Endothelial cell of umbilical vein (primary cell): Measurements from ENCODE around the gene ODAD4. TPM values are rescaled to one million over a fixed set of nuclear protein-coding genes. Genes with fewer than 3 reads are reported as not detected.

Source experiments
- BruUV-seq: library from RNA; stranded (reverse); fragments of 400-500 nt; replicated peaks from 2 replicates; lab custom pipeline; 2021; lab: Mats Ljungman, UMichigan
- CTCF ChIA-PET: fragments of 300-600, 350-600 bp; sonication (Branson Sonifier 250); formaldehyde crosslinking; loops from one replicate; lab custom pipeline; 2021; ENCODE audit warnings: antibody characterized with exemption, inconsistent platforms; lab: Charles Lee
- POLR2A ChIA-PET: fragments of 300-600, 350-600 bp; sonication (Branson Sonifier 250); formaldehyde crosslinking; loops from one replicate; lab custom pipeline; 2021; ENCODE audit warnings: antibody characterized with exemption, inconsistent platforms; lab: Charles Lee
- DNase-seq: peaks from one replicate; pipeline ENCODE4 v3.0.0-alpha.2; 2011; ENCODE audit warnings: low read depth, low spot score
- FAIRE-seq: peaks from 2 replicates; lab custom pipeline; 2011; peaks lifted over from hg19 to GRCh38; lab: Jason Lieb, UNC
- H2AFZ ChIP-seq: 2 replicates; pipeline ENCODE4 v1.6.0; 2012; ENCODE audit warnings: low read depth, low read length, control low read depth, inconsistent platforms
- H3K27ac ChIP-seq: 2 replicates; pipeline ENCODE4 v1.5.1; 2011; ENCODE audit warnings: low read depth, mild to moderate bottlenecking, control low read depth, low read length, moderate library complexity; ENCODE audit not compliant: insufficient read depth
- H3K27me3 ChIP-seq, 2 experiments: 2 replicates each; pipeline versions ENCODE4 v1.6.0 to v1.6.1; 2011; ENCODE audit warnings: low read length in 2 of 2, mixed read lengths in 1 of 2; ENCODE audit not compliant: control insufficient read depth in 2 of 2, insufficient read depth in 2 of 2
- H3K36me3 ChIP-seq, 2 experiments: 2 replicates in 1 of 2; 3 replicates in 1 of 2; pipeline ENCODE4 v1.5.1; 2011; ENCODE audit warnings: low read length in 2 of 2, mild to moderate bottlenecking in 1 of 2, moderate library complexity in 1 of 2; ENCODE audit not compliant: control insufficient read depth in 2 of 2, insufficient read depth in 2 of 2; ENCODE audit errors: extremely low read depth in 1 of 2
- H3K4me1 ChIP-seq: 3 replicates; pipeline ENCODE4 v1.5.1; 2011; ENCODE audit warnings: mild to moderate bottlenecking, low read length; ENCODE audit not compliant: control insufficient read depth, insufficient read depth; ENCODE audit errors: extremely low read depth
- H3K4me2 ChIP-seq: 2 replicates; pipeline ENCODE4 v1.6.1; 2011; ENCODE audit warnings: low read length, control low read depth, mixed read lengths; ENCODE audit not compliant: insufficient read depth
- H3K4me3 ChIP-seq, 3 experiments: fragments of 200-600 bp in 1 of 3; sonication (generic), shearing (Covaris generic) in 1 of 3; replicated peaks in 1 of 3; 2 replicates each; pipeline ENCODE4 v1.5.1; 2011 to 2016; ENCODE audit warnings: control low read depth in 3 of 3, low read length in 3 of 3, mild to moderate bottlenecking in 2 of 3, inconsistent platforms in 1 of 3, low read depth in 1 of 3, moderate library complexity in 1 of 3; ENCODE audit not compliant: insufficient read depth in 1 of 3
- H3K79me2 ChIP-seq: 2 replicates; pipeline ENCODE4 v1.6.0; 2012; ENCODE audit warnings: low read length, inconsistent platforms; ENCODE audit not compliant: control insufficient read depth, insufficient read depth
- H3K9ac ChIP-seq: replicated peaks from 2 replicates; pipeline ENCODE3; 2011; ENCODE audit warnings: low read length, control low read depth; ENCODE audit not compliant: insufficient read depth; ENCODE audit errors: extremely low read depth
- H3K9me1 ChIP-seq: replicated peaks from 3 replicates; pipeline ENCODE4 v1.6.0; 2011; ENCODE audit warnings: mild to moderate bottlenecking, low read length; ENCODE audit not compliant: control insufficient read depth, insufficient read depth; ENCODE audit errors: extremely low read depth
- H3K9me3 ChIP-seq: replicated peaks from 2 replicates; pipeline ENCODE4 v1.5.1; 2012; ENCODE audit warnings: low read length, inconsistent platforms; ENCODE audit not compliant: control insufficient read depth, insufficient read depth
- H4K20me1 ChIP-seq: replicated peaks from 2 replicates; pipeline ENCODE3; 2011; ENCODE audit warnings: mild to moderate bottlenecking, low read length; ENCODE audit not compliant: control insufficient read depth, insufficient read depth; ENCODE audit errors: extremely low read depth
- EZH2 ChIP-seq: IDR thresholded peaks from 2 replicates; pipeline ENCODE4 v1.6.1; 2012; ENCODE audit warnings: borderline replicate concordance, low read depth, mild to moderate bottlenecking, moderate library complexity, low read length, inconsistent platforms; ENCODE audit not compliant: severe bottlenecking
- FOS ChIP-seq: IDR thresholded peaks from 2 replicates; pipeline ENCODE4 v1.6.1; 2011; ENCODE audit warnings: mild to moderate bottlenecking, low read length, moderate library complexity, borderline replicate concordance; ENCODE audit not compliant: insufficient read depth
- GATA2 ChIP-seq: IDR thresholded peaks from 2 replicates; pipeline ENCODE4 v1.7.0; 2011; ENCODE audit warnings: low read depth, mild to moderate bottlenecking, moderate library complexity, mixed read lengths, low read length; ENCODE audit not compliant: insufficient read length, insufficient read depth
- JUN ChIP-seq: IDR thresholded peaks from 2 replicates; pipeline ENCODE4 v1.6.1; 2011; ENCODE audit warnings: borderline replicate concordance, low read depth; ENCODE audit not compliant: insufficient read length, insufficient read depth
- MYC ChIP-seq: IDR thresholded peaks from one replicate; pipeline ENCODE4 v1.6.1; 2011; ENCODE audit warnings: mild to moderate bottlenecking, low read depth, low read length
- POLR2A ChIP-seq: IDR thresholded peaks from 2 replicates; pipeline ENCODE4 v1.6.1; 2012; ENCODE audit warnings: low read depth, mild to moderate bottlenecking, control low read depth, low read length
- POLR2AphosphoS5 ChIP-seq: IDR thresholded peaks from 2 replicates; pipeline ENCODE4 v1.6.1; 2012; ENCODE audit warnings: low read depth, mild to moderate bottlenecking, control low read depth, low read length, moderate library complexity; ENCODE audit not compliant: insufficient read depth
- dilution Hi-C: fragments of 300-500 bp; cut with MboI; formaldehyde crosslinking; loops from one replicate; pipeline ENCODE4 v1.15.0; 2019; ENCODE audit warnings: low sequenced_read_pairs; ENCODE audit not compliant: extremely low pct_ligation_motif_present
- intact Hi-C: fragments of 100-400 bp; cut with micrococcal nuclease; formaldehyde crosslinking; loops from one replicate; pipeline ENCODE4 v1.10.0; 2022
- polyA plus RNA-seq, 4 experiments: library from polyadenylated mRNA; depleted of rRNA in 3 of 4; stranded (reverse) in 3 of 4; unstranded in 1 of 4; fragments of >200 nt; gene quantifications; 2 replicates each; pipeline versions ENCODE4 v1.2.1 to v1.2.3, GENCODE V29; 2011 to 2012; ENCODE audit warnings: missing spikeins in 1 of 4
- total RNA-seq: library from RNA; stranded (reverse); gene quantifications from 2 replicates; pipeline ENCODE4 v1.2.3, GENCODE V29; 2021
- TF ChIP-seq, protein P1 (sequence below), 2 donors: IDR thresholded peaks; 1 replicate in 1 of 2; 2 replicates in 1 of 2; pipeline ENCODE4 v1.5.1; 2011; ENCODE audit warnings: low read length in 2 of 2, mild to moderate bottlenecking in 2 of 2, moderate library complexity in 2 of 2, control low read depth in 1 of 2, inconsistent platforms in 1 of 2, low read depth in 1 of 2; ENCODE audit not compliant: insufficient read depth in 1 of 2; ENCODE audit errors: extremely low read depth in 1 of 2
- TF ChIP-seq, protein P2 (sequence below): IDR thresholded peaks from 2 replicates; pipeline ENCODE4 v1.6.1; 2011; ENCODE audit not compliant: insufficient read depth, insufficient read length

Gene ODAD4
- total and polyA plus RNA-seq, 2 donors (not counting 3 experiments of a cell fraction or from before 2014, with no cell fraction given), result 0.19 to 1.0 TPM

DNA sequence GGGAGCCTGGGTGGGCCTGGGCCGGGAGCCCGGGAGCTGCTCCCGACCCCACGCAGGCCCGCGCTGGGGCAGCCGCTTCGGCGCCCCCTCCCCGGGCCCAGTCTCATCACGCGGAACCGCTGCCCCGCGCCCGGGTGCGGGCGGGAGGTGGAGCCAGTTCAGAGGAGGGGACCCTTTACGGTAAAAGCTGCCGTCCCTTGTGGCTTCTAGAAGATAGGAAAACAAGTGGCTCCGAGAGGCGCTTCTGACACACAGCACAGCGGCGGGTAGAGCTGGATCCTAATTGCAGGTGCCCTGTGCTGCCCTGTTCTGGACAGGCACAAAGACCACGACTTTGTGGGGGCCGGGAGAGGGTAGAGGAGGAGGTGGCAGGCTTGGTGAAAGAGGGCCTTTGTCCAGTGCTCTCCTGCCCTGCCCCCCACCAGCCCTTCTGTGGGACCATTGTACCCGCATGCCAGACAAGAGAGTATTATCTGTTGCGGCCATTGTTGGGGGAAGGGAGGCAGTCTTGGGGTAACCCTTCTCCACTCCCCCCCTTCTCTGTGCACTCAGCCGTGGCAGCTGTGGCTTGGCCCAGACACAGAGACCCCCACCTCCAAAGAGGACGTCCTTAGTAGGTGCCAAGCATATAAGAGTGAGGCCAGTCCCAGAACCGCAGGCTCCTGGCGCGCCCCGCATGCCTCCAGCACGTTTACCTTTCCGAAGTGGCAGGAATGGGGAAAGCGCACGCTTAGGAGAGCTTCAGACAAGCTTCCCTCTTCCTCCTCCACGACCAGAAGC lies 36.9 kb downstream of the ODAD4 start:
- intact Hi-C loops, result loop anchor here (5.0 kb wide), 1 partner anchor 50 kb away; the partner anchor contains the start of gene DNAJC7
- Histone ChIP-seq H3K9ac (peak overlapping the region; percentile 95), H4K20me1 (no peaks in the 10 kb centered on the region), H3K27me3 (no peaks in the 10 kb centered on the region), H3K36me3 (peaks cover 2 to 14% of the 10 kb centered on the region in 2 experiments), H3K27ac (peak overlapping the region; percentile 51), H2AFZ (peak overlapping the region; percentile 23), H3K4me1 (peaks cover 18% of the 10 kb centered on the region), H3K79me2 (peaks cover 22% of the 10 kb centered on the region), H3K9me3 (no peaks in the 10 kb centered on the region), H3K4me3 (peak overlapping the region; percentile 74 to 93 (median 79)), H3K9me1 (no peaks in the 10 kb centered on the region), H3K4me2 (peak overlapping the region; percentile 54)
- DNase-seq (no peak), FAIRE-seq (no peak)
- dilution Hi-C loops, result loop anchor here (25.0 kb wide), 1 partner anchor 145 kb away; the partner anchor contains the start of genes DHX58, HSPB9 and KAT2A
- TF ChIP-seq POLR2AphosphoS5 (no peak), JUN (no peak), EZH2 (no peak), GATA2 (no peak), MYC (no peak), FOS (no peak), POLR2A (no peak)
- TF ChIP-seq, protein P1, sequence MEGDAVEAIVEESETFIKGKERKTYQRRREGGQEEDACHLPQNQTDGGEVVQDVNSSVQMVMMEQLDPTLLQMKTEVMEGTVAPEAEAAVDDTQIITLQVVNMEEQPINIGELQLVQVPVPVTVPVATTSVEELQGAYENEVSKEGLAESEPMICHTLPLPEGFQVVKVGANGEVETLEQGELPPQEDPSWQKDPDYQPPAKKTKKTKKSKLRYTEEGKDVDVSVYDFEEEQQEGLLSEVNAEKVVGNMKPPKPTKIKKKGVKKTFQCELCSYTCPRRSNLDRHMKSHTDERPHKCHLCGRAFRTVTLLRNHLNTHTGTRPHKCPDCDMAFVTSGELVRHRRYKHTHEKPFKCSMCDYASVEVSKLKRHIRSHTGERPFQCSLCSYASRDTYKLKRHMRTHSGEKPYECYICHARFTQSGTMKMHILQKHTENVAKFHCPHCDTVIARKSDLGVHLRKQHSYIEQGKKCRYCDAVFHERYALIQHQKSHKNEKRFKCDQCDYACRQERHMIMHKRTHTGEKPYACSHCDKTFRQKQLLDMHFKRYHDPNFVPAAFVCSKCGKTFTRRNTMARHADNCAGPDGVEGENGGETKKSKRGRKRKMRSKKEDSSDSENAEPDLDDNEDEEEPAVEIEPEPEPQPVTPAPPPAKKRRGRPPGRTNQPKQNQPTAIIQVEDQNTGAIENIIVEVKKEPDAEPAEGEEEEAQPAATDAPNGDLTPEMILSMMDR (IDR thresholded peaks at IDR 0.05; ENCODE audit: extremely low read depth in 1 of 2, insufficient read depth in 1 of 2, low read depth in 1 of 2, low read length in 2 of 2), result no peak
- TF ChIP-seq, protein P2, sequence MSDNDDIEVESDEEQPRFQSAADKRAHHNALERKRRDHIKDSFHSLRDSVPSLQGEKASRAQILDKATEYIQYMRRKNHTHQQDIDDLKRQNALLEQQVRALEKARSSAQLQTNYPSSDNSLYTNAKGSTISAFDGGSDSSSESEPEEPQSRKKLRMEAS, result no peak
- no TSS peak for BruUV-seq
- ChIA-PET CTCF (interaction anchor here (1.3 to 7.6 kb wide), 6 partner anchors 9 to 151 kb away, joined by 3 to 74 read pairs (median 5); partner anchors contain the start of genes KAT2A and ODAD4), POLR2A (interaction anchor here (0.5 kb wide), 1 partner anchor 12 kb away, joined by 5 read pairs; no protein-coding TSS in a partner anchor)
